NCI-H2227 (cell line): ENCODE data around the gene REXO5.
"Not testable (repeated sequence)": the region's sequence is repeated elsewhere in the genome, so short reads cannot be mapped to it uniquely, and the experiment has no call there.

Source experiments
- DNase-seq: peaks from one replicate; lab custom pipeline; 2025; ENCODE audit not compliant: unreplicated experiment; lab: John Stamatoyannopoulos, UW

Gene REXO5

GRCh38 chr16:20847550-20847949, 41.2 kb downstream of the REXO5 start:
- DNase-seq: no peak

- DNase-seq: peak; percentile 81
These were observed 43.5 kb downstream of the REXO5 start for GRCh38 chr16:20849589-20850390.

- no peak for DNase-seq
These were observed 44.7 kb downstream of the REXO5 start for GRCh38 chr16:20850981-20851380.

GRCh38 chr16:20851601-20852000, 45.3 kb downstream of the REXO5 start:
- no peak for DNase-seq

GRCh38 chr16:20853143-20853542, 46.8 kb downstream of the REXO5 start:
- DNase-seq: no peak

GRCh38 chr16:20853981-20854620, 47.8 kb downstream of the REXO5 start:
- DNase-seq: no peak

GRCh38 chr16:20854963-20855362, 48.6 kb downstream of the REXO5 start:
- DNase-seq: no peak

GRCh38 chr16:20857281-20857680, 51.0 kb downstream of the REXO5 start:
- DNase-seq: no peak

GRCh38 chr16:20859229-20859628, 52.9 kb downstream of the REXO5 start:
- DNase-seq: no peak

GRCh38 chr16:20859699-20860098, 53.4 kb downstream of the REXO5 start:
- DNase-seq: no peak

GRCh38 chr16:20860361-20860760, 54.0 kb downstream of the REXO5 start:
- DNase-seq: no peak

- DNase-seq: not testable (repeated sequence)
These were observed 54.7 kb downstream of the REXO5 start for GRCh38 chr16:20860995-20861394.

- no peak for DNase-seq
These were observed 56.0 kb downstream of the REXO5 start for GRCh38 chr16:20862162-20862960.

GRCh38 chr16:20864376-20864775, 58.0 kb downstream of the REXO5 start:
- not testable (repeated sequence) for DNase-seq

GRCh38 chr16:20865420-20866131, 59.2 kb downstream of the REXO5 start:
- no peak for DNase-seq

- no peak for DNase-seq
These were observed 59.9 kb downstream of the REXO5 start for GRCh38 chr16:20866145-20866772.

GRCh38 chr16:20866801-20867200, 60.5 kb downstream of the REXO5 start:
- DNase-seq: no peak

GRCh38 chr16:20867585-20867984, 61.3 kb downstream of the REXO5 start:
- no peak for DNase-seq

- DNase-seq: no peak
These were observed 62.6 kb downstream of the REXO5 start for GRCh38 chr16:20868890-20869289.

GRCh38 chr16:20870122-20870820, 63.9 kb downstream of the REXO5 start:
- no peak for DNase-seq
